GM19395 (cell line): ENCODE measurements around the gene B3GNT7.

ENCODE experiments used
- ATAC-seq: cut with Tn5 transposase; IDR thresholded peaks from one replicate; pipeline ENCODE4 v1.9.1; 2021; ENCODE audit warnings: mild to moderate bottlenecking, moderate library complexity; ENCODE audit not compliant: unreplicated experiment

The B3GNT7 gene

DNA sequence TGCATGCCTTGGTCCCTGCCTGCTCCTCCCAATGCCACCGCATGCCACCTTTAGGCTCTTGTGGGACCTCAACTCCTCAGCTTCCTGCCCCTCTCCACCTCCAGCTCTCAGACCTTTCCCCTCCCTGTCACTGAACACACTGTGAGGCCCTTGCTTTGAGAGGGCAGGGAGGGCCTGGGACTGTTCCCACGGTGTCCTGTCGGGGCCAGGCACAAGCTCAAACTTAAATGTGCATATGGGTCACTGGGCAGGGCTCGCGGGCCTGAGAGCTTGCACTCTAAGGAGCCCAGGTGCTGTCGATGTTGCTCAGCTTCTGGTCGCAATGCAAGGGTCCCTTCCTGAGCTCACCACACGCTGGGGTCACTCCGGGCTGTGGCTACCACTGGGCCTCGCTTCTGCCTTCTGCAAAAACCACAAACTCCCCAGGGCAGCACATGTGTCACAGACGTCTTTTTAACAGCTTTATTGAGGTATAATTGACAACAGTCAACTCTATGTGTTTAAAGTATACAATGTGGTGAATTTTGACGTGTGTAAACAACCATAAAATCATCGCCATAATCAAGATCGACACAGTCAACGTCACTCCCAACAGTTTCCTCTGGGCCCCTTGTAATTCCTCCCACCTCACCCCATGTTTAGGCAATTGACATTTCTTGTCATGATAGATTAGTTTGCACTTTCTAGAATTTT is 11.9 kb upstream of the B3GNT7 start:
- no peak for ATAC-seq

- ATAC-seq, result no peak
Measured at GRCh38 chr2:231384109-231384435, 11.4 kb upstream of the B3GNT7 start.

GRCh38 chr2:231384970-231385369 is 10.5 kb upstream of the B3GNT7 start:
- no peak for ATAC-seq

DNA sequence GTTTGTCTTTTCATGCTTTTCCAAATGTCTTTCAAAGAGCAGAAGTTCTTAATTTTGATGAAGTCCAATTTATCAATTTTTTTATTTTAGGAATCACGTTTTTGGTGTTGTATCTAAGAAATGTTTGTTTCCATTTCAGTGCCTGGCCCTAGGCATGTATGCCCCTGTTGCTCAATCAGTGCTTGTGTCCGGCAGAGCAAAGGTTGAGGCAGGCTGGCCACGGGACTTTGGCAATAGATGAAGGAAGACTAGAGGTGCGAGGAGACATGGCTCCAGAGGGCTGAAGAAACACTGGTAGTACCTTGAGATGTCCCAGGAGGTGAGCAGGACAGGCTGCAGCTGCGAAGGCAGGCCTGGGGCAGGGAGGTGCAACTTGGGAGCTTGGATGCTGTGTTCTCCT is 10.1 kb upstream of the B3GNT7 start:
- no peak for ATAC-seq

- ATAC-seq, result no peak
Measured at GRCh38 chr2:231386446-231386845, 9.1 kb upstream of the B3GNT7 start.

- ATAC-seq, result no peak
Measured at GRCh38 chr2:231387904-231388724, 7.4 kb upstream of the B3GNT7 start.

- no peak for ATAC-seq
Measured at GRCh38 chr2:231388725-231389346, 6.7 kb upstream of the B3GNT7 start.

- ATAC-seq, result no peak
Measured at GRCh38 chr2:231390667-231391066, 4.8 kb upstream of the B3GNT7 start.

DNA sequence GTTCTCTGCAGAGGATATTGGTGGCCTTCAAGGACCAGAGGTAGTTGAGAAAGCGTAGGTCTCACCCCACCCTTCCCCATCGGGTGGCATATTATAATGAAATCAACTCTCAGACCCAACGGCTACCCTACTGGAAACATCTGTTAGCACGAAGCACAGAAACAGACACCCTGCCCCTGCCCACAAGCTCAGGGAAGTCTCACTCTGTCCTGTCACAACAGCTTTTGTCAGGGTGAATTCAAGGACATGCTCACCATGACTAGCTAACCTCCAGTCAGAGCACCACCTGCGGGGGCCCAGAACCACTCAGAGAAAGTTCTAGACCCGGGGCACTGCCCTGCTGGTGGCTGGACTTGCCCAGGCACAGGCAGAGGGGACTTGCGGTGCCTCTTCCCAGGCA is 3.5 kb upstream of the B3GNT7 start:
- ATAC-seq, result no peak

DNA sequence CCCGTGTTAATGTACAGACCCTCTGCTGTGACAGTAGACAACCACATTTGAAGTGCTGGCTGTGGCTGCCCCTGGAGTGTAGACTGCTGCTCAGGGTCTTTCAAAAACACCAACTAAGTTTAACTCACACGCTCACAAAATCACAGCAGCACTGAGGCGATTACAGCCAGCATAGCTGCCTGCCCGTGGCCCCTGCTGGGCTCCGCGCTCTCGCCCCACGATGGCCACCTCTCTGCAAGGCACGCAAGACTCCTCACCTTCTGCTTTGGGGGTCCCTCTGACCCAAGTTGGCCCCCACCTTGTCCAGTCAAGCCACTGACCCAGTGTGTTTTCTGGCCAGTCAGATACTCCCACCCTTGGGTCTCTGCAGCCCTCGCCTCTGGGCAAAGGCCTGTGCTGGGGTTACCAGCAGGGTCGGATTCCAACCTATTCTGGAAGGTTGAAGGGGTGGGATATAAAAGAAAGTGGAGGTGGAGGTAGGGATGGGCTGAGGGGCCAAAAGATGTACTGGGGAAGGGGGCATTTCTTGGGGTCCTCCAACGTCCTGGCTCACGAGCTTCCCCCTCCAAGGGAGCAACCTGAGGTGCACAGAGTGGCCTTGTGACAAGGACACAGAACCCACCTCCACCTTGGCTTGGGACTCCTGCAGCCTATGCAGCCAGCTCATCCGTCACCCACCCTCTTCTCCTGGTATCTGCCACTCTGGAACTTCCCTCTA is 2.9 kb upstream of the B3GNT7 start:
- ATAC-seq, result no peak

DNA sequence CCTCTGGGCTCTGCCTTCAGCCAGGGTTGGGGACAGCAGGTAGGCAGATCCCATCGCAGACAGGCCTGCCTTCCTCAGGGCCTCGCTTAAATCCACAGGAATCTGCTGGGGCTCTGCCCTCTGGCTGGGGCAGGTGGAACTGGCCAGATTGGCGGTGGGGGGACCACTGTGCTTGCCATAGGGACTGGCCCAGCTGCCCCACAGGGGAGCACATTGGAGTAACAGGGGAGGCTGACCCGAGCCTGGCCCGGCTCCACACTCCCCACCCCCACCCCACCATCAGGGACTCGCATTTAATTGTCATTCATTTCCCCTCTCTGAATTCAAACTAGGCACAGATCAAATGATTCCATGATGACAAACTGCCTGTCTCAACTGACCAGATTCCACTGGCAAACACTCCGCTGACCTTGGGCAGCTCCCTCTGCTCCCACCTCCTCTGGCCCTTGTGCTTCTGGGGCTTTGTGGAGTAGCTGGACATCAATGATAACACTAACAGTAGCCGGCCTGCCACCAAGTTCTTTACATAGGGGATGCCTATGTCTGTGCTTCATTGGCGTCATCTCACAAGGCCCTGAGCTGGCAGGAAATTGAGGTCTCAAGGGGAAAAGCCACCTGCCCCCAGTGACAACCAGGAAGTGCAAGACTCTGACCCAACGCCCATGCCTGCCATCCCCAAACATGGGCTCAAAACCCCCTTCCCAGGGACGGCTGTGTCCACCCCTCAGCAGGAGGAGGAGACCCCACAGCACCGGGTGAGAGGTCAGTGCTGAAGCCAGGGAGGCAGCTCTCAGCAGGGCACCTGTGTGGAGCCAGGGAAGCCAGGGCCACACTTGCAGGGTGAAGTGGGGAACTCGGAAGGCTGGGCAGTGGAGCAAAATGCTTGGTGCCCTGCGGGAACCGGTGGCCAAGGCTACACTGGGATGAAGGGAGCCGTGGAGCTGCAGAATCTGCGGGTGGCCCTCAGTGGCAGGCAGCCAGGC is 2.1 kb upstream of the B3GNT7 start:
- peak; percentile 40 for ATAC-seq

- ATAC-seq, result peak; percentile 59
Measured at GRCh38 chr2:231394211-231395141, 1.0 kb upstream of the B3GNT7 start.

- ATAC-seq, result no peak
Measured at GRCh38 chr2:231396058-231396821, 730 bp downstream of the B3GNT7 start.

GRCh38 chr2:231397011-231397927 is 1.8 kb downstream of the B3GNT7 start:
- ATAC-seq, result no peak

DNA sequence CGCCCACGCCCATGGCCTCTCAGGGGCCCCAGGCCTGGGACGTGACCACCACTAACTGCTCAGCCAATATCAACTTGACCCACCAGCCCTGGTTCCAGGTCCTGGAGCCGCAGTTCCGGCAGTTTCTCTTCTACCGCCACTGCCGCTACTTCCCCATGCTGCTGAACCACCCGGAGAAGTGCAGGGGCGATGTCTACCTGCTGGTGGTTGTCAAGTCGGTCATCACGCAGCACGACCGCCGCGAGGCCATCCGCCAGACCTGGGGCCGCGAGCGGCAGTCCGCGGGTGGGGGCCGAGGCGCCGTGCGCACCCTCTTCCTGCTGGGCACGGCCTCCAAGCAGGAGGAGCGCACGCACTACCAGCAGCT is 2.4 kb downstream of the B3GNT7 start:
- no peak for ATAC-seq

- no peak for ATAC-seq
Measured at GRCh38 chr2:231398585-231398984, 3.1 kb downstream of the B3GNT7 start.

- ATAC-seq, result no peak
Measured at GRCh38 chr2:231399046-231399852, 3.7 kb downstream of the B3GNT7 start.
